Measurements from ENCODE around the gene EXOC4. TPM values are rescaled to one million over a fixed set of nuclear protein-coding genes. Genes with fewer than 3 reads are reported as not detected.

Gene EXOC4
- total and polyA plus RNA-seq, 2 donors from 2014 or later, result 22.8 to 78.7 TPM

- DNase-seq (no peak), FAIRE-seq (no peak)
- Histone ChIP-seq H3K9me3 (ENCODE audit: control insufficient read depth in 2 of 3, insufficient read depth in 1 of 3, low read length in 3 of 3) (no peaks in the 10 kb centered on the region), H3K27me3 (ENCODE audit: control insufficient read depth, insufficient read depth, low read length) (no peaks in the 10 kb centered on the region), H3K4me1 (ENCODE audit: control insufficient read depth in 2 of 3, insufficient read depth in 2 of 3, low read depth in 1 of 3, low read length in 3 of 3) (peaks cover 0 to 6% (median 2%) of the 10 kb centered on the region in 3 donors), H3K4me3 (ENCODE audit: low read length in 3 of 3) (no peak overlapping the region), H3K27ac (ENCODE audit: low read depth in 2 of 2, low read length in 2 of 2) (no peak overlapping the region), H3K36me3 (ENCODE audit: control insufficient read depth in 2 of 3, insufficient read depth in 3 of 3, low read length in 3 of 3) (no peaks in the 10 kb centered on the region), H3K9ac (ENCODE audit: low read length in 3 of 3) (no peak overlapping the region)
- no peak for TF ChIP-seq CTCF (IDR thresholded peaks at IDR 0.05; ENCODE audit: borderline replicate concordance, extremely low read depth, insufficient read depth)
- intact Hi-C loops (cut with DNase I), result no loop called here
Observed at GRCh38 chr7:133360201-133360600, 107.3 kb downstream of the EXOC4 start.

GRCh38 chr7:133361806-133362205, 108.9 kb downstream of the EXOC4 start:
- TF ChIP-seq CTCF (IDR thresholded peaks at IDR 0.05; ENCODE audit: borderline replicate concordance, extremely low read depth, insufficient read depth), result no peak
- FAIRE-seq (no peak), DNase-seq (no peak)
- H3K9me3 ChIP-seq (ENCODE audit: control insufficient read depth in 2 of 3, insufficient read depth in 1 of 3, low read length in 3 of 3), result no peaks in the 10 kb centered on the region
- H3K9ac ChIP-seq (ENCODE audit: low read length in 3 of 3), result no peak overlapping the region
- H3K27ac ChIP-seq (ENCODE audit: low read depth in 2 of 2, low read length in 2 of 2), result no peak overlapping the region
- peaks cover 0 to 13% (median 5%) of the 10 kb centered on the region in 3 donors for H3K4me1 ChIP-seq (ENCODE audit: control insufficient read depth in 2 of 3, insufficient read depth in 2 of 3, low read depth in 1 of 3, low read length in 3 of 3)
- H3K4me3 ChIP-seq (ENCODE audit: low read length in 3 of 3), result no peak overlapping the region
- no peaks in the 10 kb centered on the region for H3K36me3 ChIP-seq (ENCODE audit: control insufficient read depth in 2 of 3, insufficient read depth in 3 of 3, low read length in 3 of 3)
- no peaks in the 10 kb centered on the region for H3K27me3 ChIP-seq (ENCODE audit: control insufficient read depth, insufficient read depth, low read length)
- intact Hi-C loops (cut with DNase I), result no loop called here

- H3K9me3 ChIP-seq (ENCODE audit: control insufficient read depth in 2 of 3, insufficient read depth in 1 of 3, low read length in 3 of 3), result no peaks in the 10 kb centered on the region
- no peaks in the 10 kb centered on the region for H3K36me3 ChIP-seq (ENCODE audit: control insufficient read depth in 2 of 3, insufficient read depth in 3 of 3, low read length in 3 of 3)
- no peak overlapping the region for H3K27ac ChIP-seq (ENCODE audit: low read depth in 2 of 2, low read length in 2 of 2)
- no peak overlapping the region for H3K4me3 ChIP-seq (ENCODE audit: low read length in 3 of 3)
- FAIRE-seq, result no peak
- no peak for DNase-seq
- no peaks in the 10 kb centered on the region for H3K27me3 ChIP-seq (ENCODE audit: control insufficient read depth, insufficient read depth, low read length)
- TF ChIP-seq CTCF (IDR thresholded peaks at IDR 0.05; ENCODE audit: borderline replicate concordance, extremely low read depth, insufficient read depth), result no peak
- intact Hi-C loops (cut with DNase I), result no loop called here
- no peak overlapping the region for H3K9ac ChIP-seq (ENCODE audit: low read length in 3 of 3)
- H3K4me1 ChIP-seq (ENCODE audit: control insufficient read depth in 2 of 3, insufficient read depth in 2 of 3, low read depth in 1 of 3, low read length in 3 of 3), result peaks cover 0 to 13% (median 5%) of the 10 kb centered on the region in 3 donors
Observed at GRCh38 chr7:133364959-133365690, 112.2 kb downstream of the EXOC4 start.

All from kidney (tissue), 14 donors.